Uterus (tissue), 4 donors: ENCODE measurements around the gene ACKR3. TPM values are rescaled to one million over a fixed set of nuclear protein-coding genes. Genes with fewer than 3 reads are reported as not detected.

Experiments
- DNase-seq, 2 donors: peaks; one replicate each; pipeline ENCODE4 v3.0.0-alpha.2; 2019 to 2020
- H3K27ac ChIP-seq, 2 donors: fragments of 200-600 bp; sonication (generic); 1 replicate in 1 of 2; 2 replicates in 1 of 2; pipeline ENCODE4 v1.5.1; 2016 to 2018
- H3K27me3 ChIP-seq, 2 donors: fragments of 200-600 bp; sonication (generic); one replicate each; pipeline ENCODE4 v1.5.1; 2018 to 2019; ENCODE audit warnings: control low read depth in 1 of 2
- H3K36me3 ChIP-seq, 2 donors: fragments of 200-600 bp; sonication (generic); one replicate each; pipeline ENCODE4 v1.5.1; 2019; ENCODE audit warnings: control low read depth in 1 of 2
- H3K4me1 ChIP-seq, 2 donors: fragments of 200-600 bp; sonication (generic); one replicate each; pipeline ENCODE4 v1.5.1; 2018 to 2019; ENCODE audit warnings: control low read depth in 1 of 2
- H3K4me3 ChIP-seq, 2 donors: fragments of 200-600 bp; sonication (generic); 1 replicate in 1 of 2; 2 replicates in 1 of 2; pipeline ENCODE4 v1.5.1; 2018 to 2019; ENCODE audit warnings: mild to moderate bottlenecking in 1 of 2
- H3K9me3 ChIP-seq, 2 donors: fragments of 200-600 bp; sonication (generic); one replicate each; pipeline ENCODE4 v1.5.1; 2019; ENCODE audit warnings: control low read depth in 1 of 2
- POLR2A ChIP-seq, 2 donors: fragments of 450-650 bp; IDR thresholded peaks; one replicate each; pipeline ENCODE4 v1.6.1; 2016; ENCODE audit warnings: antibody characterized with exemption in 2 of 2, mild to moderate bottlenecking in 1 of 2, moderate library complexity in 1 of 2
- intact Hi-C: fragments of 100-400 bp; cut with DNase I; formaldehyde crosslinking; loops from one replicate; pipeline ENCODE4 v1.15.1; 2023; ENCODE audit warnings: low total_unique reads
- total RNA-seq, 4 donors: library from RNA; depleted of rRNA in 3 of 4; stranded (reverse); fragments of >200 nt in 3 of 4; gene quantifications; one replicate each; pipeline versions ENCODE4 v1.1.0 to v1.2.4, GENCODE V29; 2014 to 2023
- TF ChIP-seq, protein P1 (sequence below), 4 experiments: fragments of 200-600 bp in 2 of 4; fragments of 450-650 bp in 2 of 4; sonication (generic) in 2 of 4; IDR thresholded peaks; one replicate each; pipeline ENCODE4 v1.5.1; 2016 to 2019; ENCODE audit warnings: antibody characterized with exemption in 4 of 4, mild to moderate bottlenecking in 2 of 4, moderate library complexity in 1 of 4
- donor health status: DM: yes; HTN: yes; CAD: no.

ACKR3 gene
- total RNA-seq, 4 donors from 2014 or later, result 11.8 to 61.5 (median 26.2) TPM

DNA sequence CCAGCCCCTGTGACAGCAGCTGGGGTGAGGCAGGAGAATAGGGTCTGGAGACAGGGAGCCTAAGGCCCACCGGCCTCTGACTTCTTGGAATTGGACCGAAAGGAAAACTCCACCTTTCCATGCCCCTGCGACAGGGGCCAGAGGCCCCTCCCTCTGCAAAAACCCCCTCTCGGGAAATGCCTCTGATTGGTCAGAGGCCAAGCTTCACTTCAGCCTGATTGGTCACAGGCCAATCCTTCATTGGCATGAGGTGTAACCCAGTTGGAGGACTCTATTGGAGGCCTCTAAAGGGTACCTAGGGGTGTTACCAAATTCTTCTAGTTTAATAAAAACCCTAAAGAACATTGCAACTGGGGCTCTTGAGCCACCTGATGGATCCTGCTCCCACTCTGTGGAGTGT lies 5.7 kb upstream of the ACKR3 start:
- H3K4me3 ChIP-seq, result no peak overlapping the region
- intact Hi-C loops, result no loop called here
- H3K36me3 ChIP-seq, result no peaks in the 10 kb centered on the region
- no peak overlapping the region for H3K27ac ChIP-seq
- no peaks in the 10 kb centered on the region for H3K9me3 ChIP-seq
- H3K4me1 ChIP-seq, result no peaks in the 10 kb centered on the region
- DNase-seq, result no peak
- TF ChIP-seq POLR2A (IDR thresholded peaks at IDR 0.05), result no peak
- TF ChIP-seq, protein P1, sequence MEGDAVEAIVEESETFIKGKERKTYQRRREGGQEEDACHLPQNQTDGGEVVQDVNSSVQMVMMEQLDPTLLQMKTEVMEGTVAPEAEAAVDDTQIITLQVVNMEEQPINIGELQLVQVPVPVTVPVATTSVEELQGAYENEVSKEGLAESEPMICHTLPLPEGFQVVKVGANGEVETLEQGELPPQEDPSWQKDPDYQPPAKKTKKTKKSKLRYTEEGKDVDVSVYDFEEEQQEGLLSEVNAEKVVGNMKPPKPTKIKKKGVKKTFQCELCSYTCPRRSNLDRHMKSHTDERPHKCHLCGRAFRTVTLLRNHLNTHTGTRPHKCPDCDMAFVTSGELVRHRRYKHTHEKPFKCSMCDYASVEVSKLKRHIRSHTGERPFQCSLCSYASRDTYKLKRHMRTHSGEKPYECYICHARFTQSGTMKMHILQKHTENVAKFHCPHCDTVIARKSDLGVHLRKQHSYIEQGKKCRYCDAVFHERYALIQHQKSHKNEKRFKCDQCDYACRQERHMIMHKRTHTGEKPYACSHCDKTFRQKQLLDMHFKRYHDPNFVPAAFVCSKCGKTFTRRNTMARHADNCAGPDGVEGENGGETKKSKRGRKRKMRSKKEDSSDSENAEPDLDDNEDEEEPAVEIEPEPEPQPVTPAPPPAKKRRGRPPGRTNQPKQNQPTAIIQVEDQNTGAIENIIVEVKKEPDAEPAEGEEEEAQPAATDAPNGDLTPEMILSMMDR (IDR thresholded peaks at IDR 0.05), result no peak
- no peaks in the 10 kb centered on the region for H3K27me3 ChIP-seq

DNA sequence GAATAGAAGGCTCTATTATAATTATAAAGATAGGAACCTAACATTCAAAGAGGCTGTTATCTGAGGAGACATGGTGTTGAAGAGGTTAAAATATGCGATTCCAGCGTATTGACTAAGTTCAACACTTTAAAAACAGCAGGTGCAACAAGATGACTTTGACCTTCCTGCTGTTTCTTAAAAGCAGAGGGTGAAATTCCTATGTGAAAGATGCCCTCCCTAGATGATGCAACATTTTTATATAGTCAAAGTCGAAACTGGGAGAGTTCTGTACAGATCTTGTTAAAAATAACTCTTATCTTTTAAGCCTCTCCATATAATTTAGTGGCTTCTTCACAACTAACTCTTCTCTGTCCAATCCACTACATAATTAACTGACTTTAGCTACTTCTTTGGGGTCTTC lies 4.4 kb upstream of the ACKR3 start:
- no peak for DNase-seq
- H3K27me3 ChIP-seq, result no peaks in the 10 kb centered on the region
- no peak for TF ChIP-seq POLR2A (IDR thresholded peaks at IDR 0.05)
- TF ChIP-seq, protein P1 (IDR thresholded peaks at IDR 0.05), result no peak
- H3K9me3 ChIP-seq, result no peaks in the 10 kb centered on the region
- no peak overlapping the region for H3K4me3 ChIP-seq
- no peaks in the 10 kb centered on the region for H3K36me3 ChIP-seq
- intact Hi-C loops, result no loop called here
- H3K27ac ChIP-seq, result no peak overlapping the region
- no peaks in the 10 kb centered on the region for H3K4me1 ChIP-seq

DNA sequence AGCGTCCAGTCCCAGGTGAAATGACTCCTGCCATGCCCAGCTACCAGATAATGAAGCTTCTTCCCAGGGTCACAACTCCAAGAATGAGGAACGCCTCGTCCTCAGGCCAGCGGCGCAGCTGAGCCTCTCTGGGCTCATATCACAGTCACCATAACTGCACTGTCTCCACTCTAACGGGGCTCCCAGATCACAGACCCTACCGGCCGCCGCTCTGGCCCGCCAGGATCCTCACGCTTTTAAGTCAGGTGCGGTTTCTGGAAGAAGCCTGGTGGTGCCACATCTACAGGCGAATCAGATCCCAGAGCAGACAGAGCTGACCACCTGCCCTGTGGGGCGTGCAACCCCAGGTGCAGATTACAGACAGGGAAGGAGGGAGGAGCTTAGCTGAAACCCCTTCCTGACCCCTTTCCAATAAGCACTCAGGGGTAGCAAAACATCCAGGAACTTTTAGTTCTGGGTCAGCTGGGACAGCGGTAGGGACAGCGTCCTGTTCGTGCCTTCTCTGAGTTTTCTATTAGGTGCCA lies 3.7 kb upstream of the ACKR3 start:
- no peak overlapping the region for H3K4me3 ChIP-seq
- H3K27me3 ChIP-seq, result no peaks in the 10 kb centered on the region
- no peaks in the 10 kb centered on the region for H3K9me3 ChIP-seq
- intact Hi-C loops, result no loop called here
- TF ChIP-seq POLR2A (IDR thresholded peaks at IDR 0.05), result no peak
- TF ChIP-seq, protein P1 (IDR thresholded peaks at IDR 0.05), result no peak
- no peaks in the 10 kb centered on the region for H3K36me3 ChIP-seq
- H3K4me1 ChIP-seq, result no peaks in the 10 kb centered on the region
- no peak overlapping the region for H3K27ac ChIP-seq
- DNase-seq, result no peak

DNA sequence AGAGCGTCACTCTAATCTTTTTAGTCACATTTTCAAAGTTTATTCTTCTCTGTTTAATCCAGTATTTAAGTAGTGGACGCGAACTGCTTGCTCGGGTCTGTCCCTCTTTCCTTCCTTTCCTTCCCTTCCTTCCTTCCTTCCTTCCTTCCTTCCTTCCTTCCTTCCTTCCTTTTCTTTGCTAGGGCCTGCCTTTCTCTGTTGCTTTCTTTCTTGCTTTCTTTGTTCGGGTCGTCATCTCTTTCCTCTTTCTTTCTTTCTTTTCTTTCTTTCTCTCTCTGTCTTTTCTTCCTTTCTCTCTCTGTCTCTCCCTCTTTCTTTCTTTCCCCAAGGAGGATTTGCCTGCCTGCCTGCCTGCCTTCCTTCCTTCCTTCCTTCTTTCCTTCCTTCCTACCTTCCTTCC lies 3.0 kb upstream of the ACKR3 start:
- Histone ChIP-seq H3K27me3 (no peaks in the 10 kb centered on the region), H3K36me3 (no peaks in the 10 kb centered on the region), H3K4me1 (no peaks in the 10 kb centered on the region), H3K27ac (peak overlapping the region; percentile 86 to 90), H3K9me3 (no peaks in the 10 kb centered on the region), H3K4me3 (no peak overlapping the region)
- intact Hi-C loops, result no loop called here
- TF ChIP-seq POLR2A (IDR thresholded peaks at IDR 0.05), result no peak
- TF ChIP-seq, protein P1 (IDR thresholded peaks at IDR 0.05), result no peak
- DNase-seq, result no peak

DNA sequence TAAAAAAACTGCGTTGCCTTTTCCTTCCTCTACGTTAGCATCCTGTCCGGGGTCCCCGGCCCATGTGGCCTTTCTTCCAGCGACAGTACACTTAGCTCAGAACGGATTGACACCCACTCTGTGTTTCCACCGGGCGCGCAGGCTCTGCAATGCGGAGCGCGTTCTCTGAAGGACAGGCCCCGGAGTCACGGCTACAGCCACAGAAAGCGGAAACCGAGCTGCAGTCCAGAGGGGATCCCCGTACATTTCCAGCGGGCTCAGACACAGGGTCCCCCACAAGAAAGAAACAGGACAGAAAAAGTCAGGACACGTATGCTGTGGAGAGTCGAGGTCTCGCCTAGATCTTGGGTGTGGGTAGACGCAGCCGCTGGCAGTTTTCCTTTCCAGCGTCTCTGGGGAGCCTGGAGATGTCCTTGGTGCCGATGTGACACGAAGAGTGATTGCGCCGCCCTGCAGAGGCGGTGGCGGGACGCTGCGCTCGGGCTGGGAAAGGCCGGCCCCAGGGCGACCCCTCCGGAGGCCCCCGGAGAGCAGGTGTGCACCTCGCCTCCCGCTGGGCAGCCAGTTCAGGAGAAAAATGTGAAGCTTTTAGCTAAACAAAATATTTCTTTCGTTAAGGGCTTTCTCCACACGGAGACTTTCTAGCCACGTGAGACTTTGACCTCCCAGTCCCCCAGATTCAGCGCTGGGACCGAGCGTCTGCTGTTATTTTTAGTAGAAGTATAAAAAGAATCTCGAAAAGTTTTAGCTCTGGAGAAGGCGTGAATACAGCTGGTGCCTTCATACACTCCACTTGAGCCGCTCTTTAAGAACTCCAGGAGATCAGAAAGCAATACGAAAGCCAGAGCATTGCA lies 1.3 kb upstream of the ACKR3 start:
- Histone ChIP-seq H3K36me3 (no peaks in the 10 kb centered on the region), H3K27ac (peak overlapping the region; percentile 86 to 90), H3K4me3 (peak overlapping the region; percentile 44 to 53), H3K9me3 (no peaks in the 10 kb centered on the region), H3K27me3 (no peaks in the 10 kb centered on the region), H3K4me1 (no peaks in the 10 kb centered on the region)
- no peak for TF ChIP-seq POLR2A (IDR thresholded peaks at IDR 0.05)
- TF ChIP-seq, protein P1 (IDR thresholded peaks at IDR 0.05), result no peak
- DNase-seq, result peak; percentile 42 to 49
- intact Hi-C loops, result no loop called here
